GM12878 (cell line): Measurements from ENCODE around the gene DPYSL4.

Source experiments
- ATF2 ChIP-seq: IDR thresholded peaks from 2 replicates; pipeline ENCODE4 v1.6.1; 2012; ENCODE audit warnings: low read length, inconsistent platforms
- CTCF ChIP-seq, 3 experiments: IDR thresholded peaks in 2 of 3; conservative IDR thresholded peaks in 1 of 3; 2 replicates each; pipeline ENCODE4 v1.5.1; 2011; ENCODE audit warnings: low read depth in 3 of 3, low read length in 3 of 3, mild to moderate bottlenecking in 3 of 3, control low read depth in 2 of 3, moderate library complexity in 2 of 3, inconsistent platforms in 1 of 3, mixed read lengths in 1 of 3; ENCODE audit not compliant: control insufficient read depth in 2 of 3, insufficient read depth in 1 of 3; ENCODE audit errors: extremely low read depth in 1 of 3
- IKZF2 ChIP-seq, 2 experiments: fragments of 450-650 bp; IDR thresholded peaks; 2 replicates each; pipeline ENCODE4 v1.6.1; 2017; ENCODE audit warnings: mild to moderate bottlenecking in 2 of 2, moderate library complexity in 2 of 2
- MXI1 ChIP-seq: fragments of 150-350 bp; IDR thresholded peaks from 2 replicates; pipeline ENCODE4 v1.6.1; 2011; ENCODE audit warnings: low read depth, mild to moderate bottlenecking, inconsistent platforms, low read length, improper control_type of control experiment
- POLR2AphosphoS5 ChIP-seq: IDR thresholded peaks from 2 replicates; pipeline ENCODE4 v1.6.1; 2011; ENCODE audit warnings: mild to moderate bottlenecking, low read length, inconsistent platforms
- ZZZ3 ChIP-seq: IDR thresholded peaks from 2 replicates; pipeline ENCODE4 v1.6.1; 2011; ENCODE audit warnings: low read depth; ENCODE audit not compliant: control insufficient read depth, insufficient read length

- TF ChIP-seq IKZF2 (IDR thresholded peaks at IDR 0.05) (no peak), CTCF (IDR thresholded peaks at IDR 0.05 in 2 of 3, conservative IDR thresholded peaks at IDR 0.05 in 1 of 3; ENCODE audit: control insufficient read depth in 2 of 3, extremely low read depth in 1 of 3, insufficient read depth in 1 of 3, low read depth in 3 of 3, low read length in 3 of 3) (no peak), ATF2 (no peak), MXI1 (no peak), POLR2AphosphoS5 (no peak), ZZZ3 (no peak)
These were observed 48.2 kb upstream of the DPYSL4 start for GRCh38 chr10:132138596-132138995.
